ENCODE data around the gene WNK1.

WNK1 gene

DNA sequence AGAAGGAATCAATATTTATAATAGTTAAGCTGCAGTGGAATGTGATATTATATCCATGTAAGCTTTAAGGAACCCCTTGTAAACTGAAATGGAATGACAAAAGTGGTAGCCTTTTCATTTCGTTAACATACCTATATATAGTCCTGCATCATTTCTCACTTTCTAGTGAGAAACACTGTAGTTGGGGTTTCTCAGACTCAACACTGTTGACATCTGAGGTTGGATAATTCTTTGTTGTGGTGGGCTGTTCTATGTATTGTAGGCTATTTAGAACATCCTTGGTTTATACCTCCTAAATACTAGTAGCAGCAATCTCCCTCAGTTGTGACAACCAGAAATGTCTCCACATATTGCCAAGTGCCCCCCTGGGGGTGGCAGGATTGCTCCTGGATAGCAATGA is 118.0 kb downstream of the WNK1 start:
- no peak for DNase-seq

DNA sequence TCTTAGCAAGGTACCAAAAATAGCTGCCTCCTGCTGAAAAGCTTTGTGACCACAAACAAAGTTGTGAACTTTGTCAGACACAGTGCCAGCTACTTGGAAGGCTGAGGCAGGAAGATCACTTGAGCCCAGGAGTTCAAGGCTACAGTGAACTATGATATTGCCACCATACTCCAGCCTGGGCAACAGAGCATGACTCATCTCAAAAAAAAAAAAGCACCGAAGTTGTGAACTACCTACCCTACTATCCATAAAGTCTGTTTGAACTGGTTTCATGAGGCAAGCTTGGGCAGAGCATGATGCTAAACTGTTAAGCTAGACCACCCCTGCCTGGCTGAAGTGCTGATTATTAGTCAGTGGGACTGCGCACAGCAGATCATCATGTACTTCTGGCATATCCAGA is 121.6 kb downstream of the WNK1 start:
- peak; percentile 7 for DNase-seq

DNA sequence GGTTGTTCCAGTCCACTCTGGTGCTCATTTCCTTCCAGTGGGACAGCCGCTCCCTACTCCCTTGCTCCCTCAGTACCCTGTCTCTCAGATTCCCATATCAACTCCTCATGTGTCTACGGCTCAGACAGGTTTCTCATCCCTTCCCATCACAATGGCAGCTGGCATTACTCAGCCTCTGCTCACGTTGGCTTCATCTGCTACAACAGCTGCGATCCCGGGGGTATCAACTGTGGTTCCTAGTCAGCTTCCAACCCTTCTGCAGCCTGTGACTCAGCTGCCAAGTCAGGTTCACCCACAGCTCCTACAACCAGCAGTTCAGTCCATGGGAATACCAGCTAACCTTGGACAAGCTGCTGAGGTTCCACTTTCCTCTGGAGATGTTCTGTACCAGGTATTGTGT is 127.3 kb downstream of the WNK1 start:
- no peak for DNase-seq

DNA sequence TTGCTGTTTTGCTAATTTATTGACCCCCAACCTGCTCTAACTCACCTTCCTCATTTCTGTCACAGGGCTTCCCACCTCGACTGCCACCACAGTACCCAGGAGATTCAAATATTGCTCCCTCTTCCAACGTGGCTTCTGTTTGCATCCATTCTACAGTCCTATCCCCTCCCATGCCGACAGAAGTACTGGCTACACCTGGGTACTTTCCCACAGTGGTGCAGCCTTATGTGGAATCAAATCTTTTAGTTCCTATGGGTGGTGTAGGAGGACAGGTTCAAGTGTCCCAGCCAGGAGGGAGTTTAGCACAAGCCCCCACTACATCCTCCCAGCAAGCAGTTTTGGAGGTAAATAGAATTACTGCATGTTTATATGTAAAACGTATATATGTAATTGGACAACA is 128.3 kb downstream of the WNK1 start:
- no peak for DNase-seq

DNA sequence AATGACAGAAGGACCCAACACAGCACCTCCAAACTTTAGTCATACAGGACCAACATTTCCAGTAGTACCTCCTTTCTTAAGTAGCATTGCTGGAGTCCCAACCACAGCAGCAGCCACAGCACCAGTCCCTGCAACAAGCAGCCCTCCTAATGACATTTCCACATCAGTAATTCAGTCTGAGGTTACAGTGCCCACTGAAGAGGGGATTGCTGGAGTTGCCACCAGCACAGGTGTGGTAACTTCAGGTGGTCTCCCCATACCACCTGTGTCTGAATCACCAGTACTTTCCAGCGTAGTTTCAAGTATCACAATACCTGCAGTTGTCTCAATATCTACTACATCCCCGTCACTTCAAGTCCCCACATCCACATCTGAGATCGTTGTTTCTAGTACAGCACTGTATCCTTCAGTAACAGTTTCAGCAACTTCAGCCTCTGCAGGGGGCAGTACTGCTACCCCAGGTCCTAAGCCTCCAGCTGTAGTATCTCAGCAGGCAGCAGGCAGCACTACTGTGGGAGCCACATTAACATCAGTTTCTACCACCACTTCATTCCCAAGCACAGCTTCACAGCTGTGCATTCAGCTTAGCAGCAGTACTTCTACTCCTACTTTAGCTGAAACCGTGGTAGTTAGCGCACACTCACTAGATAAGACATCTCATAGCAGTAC is 132.5 kb downstream of the WNK1 start:
- no peak for DNase-seq

DNA sequence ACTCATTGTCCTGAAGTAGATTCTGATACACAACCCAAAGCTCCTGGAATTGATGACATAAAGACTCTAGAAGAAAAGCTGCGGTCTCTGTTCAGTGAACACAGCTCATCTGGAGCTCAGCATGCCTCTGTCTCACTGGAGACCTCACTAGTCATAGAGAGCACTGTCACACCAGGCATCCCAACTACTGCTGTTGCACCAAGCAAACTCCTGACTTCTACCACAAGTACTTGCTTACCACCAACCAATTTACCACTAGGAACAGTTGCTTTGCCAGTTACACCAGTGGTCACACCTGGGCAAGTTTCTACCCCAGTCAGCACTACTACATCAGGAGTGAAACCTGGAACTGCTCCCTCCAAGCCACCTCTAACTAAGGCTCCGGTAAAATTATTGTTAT is 133.3 kb downstream of the WNK1 start:
- no peak for DNase-seq

DNA sequence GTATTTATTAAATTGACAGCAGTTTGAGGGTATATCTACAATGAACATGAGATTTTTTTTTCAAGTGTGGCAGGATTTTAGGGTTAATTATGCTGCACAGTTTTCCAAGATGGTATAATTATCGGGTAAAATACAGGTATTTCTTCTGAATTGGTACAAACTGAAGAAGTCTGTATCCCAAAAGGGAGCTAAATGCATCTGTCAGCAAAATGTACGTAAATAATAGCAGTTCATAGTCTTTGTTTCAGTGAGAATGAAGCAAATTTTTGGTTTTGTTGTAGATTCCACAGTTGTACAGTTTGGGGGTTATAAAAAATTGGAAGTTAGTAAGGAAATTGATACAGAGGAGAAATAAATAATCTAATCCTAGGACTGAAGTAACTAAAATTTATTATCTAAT is 133.8 kb downstream of the WNK1 start:
- DNase-seq = no peak

DNA sequence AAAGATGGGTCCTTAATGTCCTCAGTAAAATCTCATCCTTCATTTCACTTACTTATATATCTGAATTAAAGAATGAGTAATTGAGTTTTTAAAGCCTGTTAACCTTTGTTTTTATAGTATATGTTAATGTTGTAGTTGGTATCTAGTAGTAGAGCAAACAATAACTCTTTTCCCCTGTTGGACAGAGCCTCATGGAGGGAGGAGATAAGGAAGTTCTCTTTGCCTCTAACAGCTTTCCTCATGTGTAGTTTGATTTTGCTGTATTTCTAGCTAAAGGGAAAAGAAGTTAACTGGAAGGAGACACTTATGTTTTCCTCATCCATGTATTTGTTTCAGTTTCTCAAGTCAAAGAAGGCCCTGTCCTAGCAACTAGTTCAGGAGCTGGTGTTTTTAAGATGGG is 141.8 kb downstream of the WNK1 start:
- peak; percentile 35 for DNase-seq

DNA sequence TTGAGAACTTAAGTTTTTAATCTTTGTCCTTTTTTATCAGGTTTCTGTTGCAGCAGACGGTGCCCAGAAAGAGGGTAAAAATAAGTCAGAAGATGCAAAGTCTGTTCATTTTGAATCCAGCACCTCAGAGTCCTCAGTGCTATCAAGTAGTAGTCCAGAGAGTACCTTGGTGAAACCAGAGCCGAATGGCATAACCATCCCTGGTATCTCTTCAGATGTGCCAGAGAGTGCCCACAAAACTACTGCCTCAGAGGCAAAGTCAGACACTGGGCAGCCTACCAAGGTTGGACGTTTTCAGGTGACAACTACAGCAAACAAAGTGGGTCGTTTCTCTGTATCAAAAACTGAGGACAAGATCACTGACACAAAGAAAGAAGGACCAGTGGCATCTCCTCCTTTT is 143.7 kb downstream of the WNK1 start:
- DNase-seq = no peak

DNA sequence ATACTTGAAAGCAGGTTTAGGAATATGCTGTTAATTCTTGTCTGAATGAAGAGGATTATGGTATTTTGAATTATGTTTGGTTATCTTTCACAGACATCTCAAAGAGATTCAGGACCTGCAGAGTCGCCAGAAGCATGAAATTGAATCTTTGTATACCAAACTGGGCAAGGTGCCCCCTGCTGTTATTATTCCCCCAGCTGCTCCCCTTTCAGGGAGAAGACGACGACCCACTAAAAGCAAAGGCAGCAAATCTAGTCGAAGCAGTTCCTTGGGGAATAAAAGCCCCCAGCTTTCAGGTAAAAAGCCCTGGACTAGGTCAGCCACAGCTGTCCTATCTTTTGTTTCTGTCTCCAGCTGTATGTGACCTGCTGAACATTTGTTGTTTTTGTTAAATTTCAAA is 145.0 kb downstream of the WNK1 start:
- DNase-seq = no peak

DNA sequence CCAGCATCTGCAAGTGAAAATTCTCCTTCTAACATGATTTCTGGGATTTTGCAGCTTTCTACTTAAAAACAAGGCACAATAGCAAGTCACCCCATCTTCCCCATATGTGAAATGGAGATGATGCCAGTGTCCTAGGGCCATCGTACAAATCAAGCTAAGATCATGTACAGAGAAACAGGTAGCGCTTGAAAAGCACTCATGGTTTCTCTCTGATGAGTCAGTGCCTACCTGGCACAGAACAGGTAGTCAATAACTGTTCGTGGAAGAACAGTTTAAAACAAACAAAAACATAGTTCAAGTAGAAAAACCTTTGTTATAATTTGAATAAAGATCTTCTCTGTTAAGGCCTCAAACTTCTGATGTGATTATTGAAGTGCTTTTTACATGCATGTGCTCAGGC is 150.2 kb downstream of the WNK1 start:
- DNase-seq = no peak

DNA sequence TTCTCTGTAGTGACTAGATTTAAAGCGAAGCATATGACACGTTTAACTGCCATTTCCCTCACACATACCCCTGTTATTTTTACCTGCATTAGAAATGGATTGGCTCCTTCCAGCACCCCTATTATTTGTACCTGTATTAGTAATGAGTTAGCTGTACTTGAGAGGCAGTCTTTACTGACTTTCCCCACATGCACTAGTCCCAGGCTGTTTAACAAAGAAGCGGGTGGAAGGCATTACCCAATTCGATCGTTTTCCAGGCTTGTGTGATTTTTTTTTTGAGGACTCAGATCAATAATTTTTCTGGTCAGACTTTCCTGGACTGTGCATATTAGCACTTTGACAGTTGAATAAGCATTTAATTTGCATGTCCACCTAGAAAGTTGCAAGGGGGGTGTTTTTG is 150.7 kb downstream of the WNK1 start:
- DNase-seq = no peak

DNA sequence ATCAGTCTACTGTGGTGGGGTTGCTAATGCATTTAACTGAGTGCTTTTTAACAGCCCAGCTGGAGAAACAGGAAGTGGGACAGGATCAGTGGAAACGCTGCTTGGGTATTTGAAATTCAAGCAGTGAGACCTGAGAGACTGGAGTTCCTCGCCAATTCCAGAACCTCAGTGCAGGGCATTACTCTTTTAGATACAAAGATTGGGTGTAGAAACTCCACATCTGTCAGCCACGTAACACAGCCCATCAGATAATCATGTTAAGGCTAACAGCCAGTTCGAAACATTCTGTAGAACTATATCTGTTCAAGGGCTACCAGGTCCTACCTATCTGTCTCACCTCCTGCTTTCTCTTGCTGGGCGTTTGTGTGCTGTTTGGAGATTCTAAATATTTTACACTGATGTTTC is 151.6 kb downstream of the WNK1 start:
- DNase-seq = peak; percentile 81

DNA sequence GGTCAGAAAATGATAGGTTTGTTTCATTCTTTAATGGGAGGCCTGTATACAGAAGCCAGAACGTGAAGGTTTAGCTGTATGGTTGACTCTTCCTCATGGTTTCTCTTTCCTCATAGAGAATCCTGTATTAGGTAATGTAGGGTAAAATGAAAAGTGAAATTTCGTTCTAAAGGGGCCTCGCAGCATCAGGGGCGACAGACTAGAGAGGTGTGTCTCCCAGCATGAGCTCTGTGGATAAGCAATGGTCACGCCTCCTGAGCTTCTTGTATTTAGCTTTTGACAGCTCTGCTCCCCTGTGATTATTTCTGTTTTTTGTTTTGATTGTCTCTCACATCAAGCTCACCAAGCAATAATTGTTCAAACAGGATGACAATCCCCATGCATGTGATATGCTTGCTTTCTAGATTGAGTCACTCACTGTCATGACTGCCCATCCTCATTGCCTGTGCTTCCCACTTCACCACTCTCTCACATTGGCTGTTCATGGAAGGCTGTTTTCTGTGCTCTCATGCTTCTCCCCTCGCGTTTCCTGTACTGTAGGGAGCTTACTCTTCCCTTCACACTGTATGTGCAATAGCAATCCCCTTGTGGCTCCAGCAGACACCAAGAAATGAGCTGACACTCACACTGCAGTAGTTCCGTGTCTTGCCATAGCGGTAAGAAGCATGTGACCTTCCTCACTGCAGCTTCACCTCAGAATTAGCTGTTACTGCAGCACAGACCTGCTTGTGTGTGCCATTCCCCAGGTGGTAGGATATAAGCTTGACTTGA is 153.1 kb downstream of the WNK1 start:
- DNase-seq = peak; percentile 61

DNA sequence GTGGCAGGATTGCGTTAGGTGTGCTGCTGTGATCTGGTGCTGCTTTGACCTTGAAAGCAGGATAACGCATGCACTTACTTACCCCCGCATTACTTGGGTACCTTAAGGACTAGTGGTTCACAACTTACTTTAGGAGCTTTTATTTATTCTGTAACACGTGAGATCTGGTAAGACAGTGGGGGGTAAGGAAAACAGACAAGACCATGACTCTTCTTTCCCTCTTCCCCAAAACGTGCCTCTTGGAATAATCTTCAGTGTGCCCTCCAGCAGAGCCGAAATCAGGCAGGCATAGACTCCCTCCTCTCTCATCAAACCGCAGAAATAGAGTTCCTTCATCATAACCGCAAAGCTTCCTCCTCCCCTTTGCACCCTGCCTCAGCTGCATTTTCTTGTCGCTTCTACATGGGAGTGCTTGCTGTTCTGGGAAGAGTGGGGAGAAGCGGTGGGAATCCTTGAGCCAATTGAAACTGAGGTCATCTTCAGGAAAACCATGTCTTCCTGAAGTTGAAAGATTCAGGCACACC is 153.7 kb downstream of the WNK1 start:
- peak; percentile 49 for DNase-seq

DNA sequence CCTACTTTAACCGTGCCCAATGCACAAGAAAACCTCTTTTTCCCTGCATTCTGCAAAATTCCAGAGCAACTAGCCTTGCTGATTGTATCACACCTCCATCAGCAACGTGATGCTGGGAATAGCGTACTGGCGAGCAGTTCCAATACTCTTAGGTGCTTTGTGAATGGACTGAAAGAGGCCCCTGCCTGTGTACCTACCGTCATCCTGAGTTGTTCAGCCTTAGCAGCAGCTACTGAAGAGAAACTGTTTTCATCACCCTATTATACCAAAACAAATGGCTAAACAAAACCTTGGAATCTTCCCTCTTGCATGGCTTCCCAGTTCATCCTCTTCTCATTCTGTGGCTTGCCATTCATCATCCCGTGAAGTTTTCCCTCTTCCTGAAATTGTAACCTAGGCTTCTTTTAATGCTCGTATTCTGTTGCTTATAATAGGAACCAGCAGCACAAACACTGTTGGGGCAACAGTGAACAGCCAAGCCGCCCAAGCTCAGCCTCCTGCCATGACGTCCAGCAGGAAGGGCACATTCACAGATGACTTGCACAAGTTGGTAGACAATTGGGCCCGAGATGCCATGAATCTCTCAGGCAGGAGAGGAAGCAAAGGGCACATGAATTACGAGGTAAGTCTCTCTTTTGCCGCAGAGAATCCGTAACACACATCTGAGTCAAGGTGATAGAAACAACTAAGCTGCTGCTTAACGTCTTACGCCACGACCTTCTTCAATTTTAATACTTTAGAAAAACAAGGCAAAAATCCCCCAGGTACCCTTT is 155.2 kb downstream of the WNK1 start:
- peak; percentile 22 for DNase-seq

DNA sequence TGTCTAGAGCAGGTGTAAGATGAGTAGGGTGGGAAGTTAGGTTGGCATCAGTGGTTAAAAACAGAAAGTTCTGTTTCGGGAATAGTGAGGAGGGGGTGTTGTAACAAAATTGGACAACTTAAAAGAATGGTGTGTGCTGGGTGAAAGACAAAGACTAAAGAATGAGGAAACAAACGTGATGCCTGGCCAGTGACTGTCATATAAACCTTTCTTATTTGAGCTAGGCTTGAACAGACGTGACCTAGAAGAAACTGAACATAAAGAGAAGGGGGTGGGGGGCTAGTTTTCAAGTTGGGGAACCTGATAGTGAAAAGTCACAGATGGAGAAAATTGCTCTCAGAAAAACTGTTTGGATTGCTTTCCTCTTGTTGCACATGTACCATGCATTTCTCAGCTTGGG is 157.5 kb downstream of the WNK1 start:
- peak; percentile 13 for DNase-seq

DNA sequence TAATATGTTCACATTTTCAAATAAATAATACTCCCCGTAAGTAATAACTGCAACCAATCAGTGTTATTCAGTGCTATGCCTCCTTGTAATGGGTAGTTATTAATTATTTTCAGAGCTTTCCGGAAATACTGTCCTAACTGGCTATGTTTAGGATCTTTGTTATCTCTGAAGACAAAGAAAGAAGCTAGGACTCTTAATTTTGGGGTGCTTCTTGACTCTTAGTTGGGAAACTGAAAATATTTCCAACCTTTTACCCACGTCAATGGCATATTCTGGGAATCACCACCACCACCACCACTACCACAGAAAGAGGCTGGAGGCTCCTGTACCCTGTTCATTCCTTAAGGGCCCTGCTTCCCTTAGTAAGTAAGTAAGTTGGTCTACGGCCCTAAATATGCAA is 158.0 kb downstream of the WNK1 start:
- DNase-seq = no peak

DNA sequence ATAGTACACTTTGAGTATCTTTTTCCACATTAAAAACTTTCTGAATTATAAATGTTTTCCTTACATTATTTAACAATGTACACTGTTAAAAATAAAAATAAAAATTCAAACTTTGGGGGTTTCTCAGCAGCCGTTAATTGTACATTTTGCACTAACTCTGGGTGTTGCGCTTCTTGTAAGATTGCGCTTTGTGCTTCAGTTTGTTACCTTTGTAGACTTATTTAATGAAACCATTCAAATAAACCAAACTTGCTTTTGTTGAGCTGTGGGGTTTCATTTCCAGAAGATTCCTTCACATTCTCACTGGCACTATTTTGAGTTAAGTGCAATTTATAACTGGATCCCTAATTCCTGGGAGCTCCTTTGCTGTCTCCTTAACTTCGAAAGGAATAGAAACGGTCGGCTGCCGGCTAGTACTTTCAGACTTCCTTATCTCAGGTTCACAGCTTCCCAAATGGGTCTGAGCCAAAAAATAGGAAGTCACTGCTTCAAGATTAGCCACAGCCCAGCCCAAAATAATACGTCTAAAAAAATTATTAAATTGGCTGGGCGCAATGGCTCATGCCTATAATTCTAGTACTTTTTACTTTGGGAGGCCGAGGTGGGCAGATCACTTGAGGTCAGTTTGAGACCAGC is 158.9 kb downstream of the WNK1 start:
- peak; percentile 96 for DNase-seq

DNA sequence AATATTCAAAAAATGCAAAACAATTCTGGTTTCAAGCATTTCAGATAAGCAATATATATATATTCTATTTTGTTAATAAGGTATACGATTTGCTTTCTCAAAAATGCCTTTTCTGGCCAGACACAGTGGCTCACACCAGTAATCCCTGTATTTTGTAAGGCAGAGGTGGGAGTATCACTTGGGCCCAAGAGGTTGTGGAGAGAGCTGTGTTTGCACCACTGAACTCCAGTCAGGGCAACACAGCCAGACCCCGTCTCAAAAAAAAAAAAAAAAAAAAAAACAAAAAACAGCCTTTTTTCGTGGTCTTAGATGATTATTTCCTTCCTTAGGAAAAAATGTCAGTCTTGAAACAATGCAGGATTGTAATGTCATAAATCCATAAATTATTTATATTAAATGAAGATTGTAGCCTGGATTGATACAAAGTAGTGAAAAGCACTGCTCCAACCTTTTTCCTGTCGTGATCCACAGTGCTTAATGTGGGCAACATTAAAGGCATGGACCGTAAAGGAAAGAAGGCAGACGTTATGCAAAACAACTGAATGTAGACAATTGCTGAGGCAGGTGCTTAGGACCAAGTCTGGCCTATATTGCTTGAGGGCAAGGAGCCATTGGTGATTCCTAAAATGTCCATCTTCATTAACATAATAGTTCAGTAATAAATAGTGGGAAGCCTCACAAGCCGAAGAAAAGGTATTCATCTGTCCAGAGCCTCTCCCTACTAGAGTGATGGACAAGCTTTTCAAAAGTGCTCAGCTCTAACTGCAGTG is 160.3 kb downstream of the WNK1 start:
- DNase-seq = no peak

DNA sequence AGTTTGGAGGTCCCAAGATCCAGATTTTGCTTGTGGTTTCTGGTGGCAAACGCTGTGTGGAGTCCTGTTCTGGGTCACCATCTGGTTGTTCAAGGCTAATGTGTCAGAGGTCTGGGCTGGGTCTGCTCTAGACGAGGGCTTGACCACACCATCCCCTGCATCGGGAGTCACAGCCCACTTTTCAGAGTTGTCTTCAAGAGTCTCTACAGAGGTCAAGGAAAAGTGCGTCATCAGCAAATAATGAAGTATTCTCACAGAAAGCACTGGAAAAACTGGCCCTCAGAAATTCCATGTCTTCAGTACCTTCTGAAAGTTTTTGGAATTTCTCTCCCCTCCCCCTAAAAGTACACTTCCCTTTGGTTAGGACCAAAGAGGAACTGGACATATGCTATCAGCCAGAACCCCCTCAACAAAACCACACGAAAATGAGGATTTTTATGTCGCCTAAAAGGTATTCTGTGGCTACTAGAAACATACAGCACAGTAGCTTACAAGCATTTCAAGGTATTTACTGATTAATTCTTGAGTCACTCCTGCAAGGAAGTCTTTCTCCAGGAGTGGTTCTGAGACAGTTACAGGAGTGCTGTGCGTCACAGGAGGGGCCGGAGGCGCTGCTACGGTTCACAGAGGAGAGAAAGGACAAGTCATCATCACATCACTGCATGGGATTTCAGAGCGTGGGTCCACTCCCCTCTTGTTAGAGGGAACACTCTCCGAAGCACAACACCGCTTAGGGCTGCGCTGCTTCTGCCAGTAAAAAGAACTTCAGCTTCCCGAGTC is 161.7 kb downstream of the WNK1 start:
- peak; percentile 43 for DNase-seq

DNA sequence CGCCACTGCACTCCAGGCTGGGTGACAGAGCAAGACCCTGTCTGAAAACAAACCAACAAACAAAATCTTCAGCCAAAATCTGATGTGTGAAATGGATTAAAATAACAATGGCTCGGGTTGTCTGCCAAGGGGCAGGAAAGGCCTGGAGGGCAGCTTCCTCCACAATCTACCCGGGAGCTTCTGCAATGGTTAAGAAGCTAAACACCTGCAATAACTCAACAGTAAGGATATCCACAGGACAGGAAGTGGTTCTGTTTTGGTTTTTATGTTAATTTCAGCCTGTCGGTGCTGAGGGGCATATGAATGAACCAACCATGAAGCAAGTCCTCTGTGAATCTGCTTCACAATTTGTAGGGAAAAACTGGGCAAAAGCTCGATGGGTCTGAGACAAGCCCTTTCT is 162.7 kb downstream of the WNK1 start:
- peak; percentile 52 for DNase-seq
